HUES48 (cell line): ENCODE data around the gene MKRN2.

Experiments used
- H3K27ac ChIP-seq: one replicate; pipeline ENCODE4 v1.7.0; 2013; ENCODE audit warnings: low read depth, low read length, inconsistent platforms
- H3K27me3 ChIP-seq: 2 replicates; pipeline ENCODE4 v1.6.1; 2013; ENCODE audit warnings: mild to moderate bottlenecking, low read length; ENCODE audit not compliant: control insufficient read depth, insufficient read depth
- H3K36me3 ChIP-seq: 2 replicates; pipeline ENCODE4 v1.6.1; 2013; ENCODE audit warnings: low read length; ENCODE audit not compliant: control insufficient read depth, insufficient read depth
- H3K4me1 ChIP-seq: 2 replicates; pipeline ENCODE4 v1.6.1; 2013; ENCODE audit warnings: mild to moderate bottlenecking, low read length; ENCODE audit not compliant: control insufficient read depth, insufficient read depth
- H3K4me3 ChIP-seq: 2 replicates; pipeline ENCODE4 v1.5.1; 2013; ENCODE audit warnings: mild to moderate bottlenecking, low read depth, low read length
- H3K9ac ChIP-seq: 2 replicates; pipeline ENCODE4 v1.6.1; 2013; ENCODE audit warnings: mild to moderate bottlenecking, low read depth, low read length, moderate library complexity
- H3K9me3 ChIP-seq: 2 replicates; pipeline ENCODE4 v1.6.1; 2013; ENCODE audit warnings: low read length; ENCODE audit not compliant: control insufficient read depth, insufficient read depth

Gene MKRN2

GRCh38 chr3:12556690-12557472 lies at the start of gene MKRN2:
Gene MKRN2 (plus strand): TSS chr3:12557087. CDS start chr3:12557151, 64 bp downstream.
- Histone ChIP-seq H3K27me3 (no peaks in the 10 kb centered on the region), H3K9me3 (no peaks in the 10 kb centered on the region), H3K4me3 (peak within 1 kb of the TSS; percentile 97), H3K4me1 (peaks cover 27% of the 10 kb centered on the region), H3K36me3 (no peaks in the 10 kb centered on the region), H3K9ac (peak within 1 kb of the TSS; percentile 92), H3K27ac (peak within 1 kb of the TSS; percentile 98)

- H3K27me3 ChIP-seq: no peaks in the 10 kb centered on the region
- H3K27ac ChIP-seq: peak overlapping the region; percentile 82
- no peak overlapping the region for H3K4me3 ChIP-seq
- peaks cover 89% of the 10 kb centered on the region for H3K36me3 ChIP-seq
- H3K9ac ChIP-seq: no peak overlapping the region
- H3K4me1 ChIP-seq: no peaks in the 10 kb centered on the region
- no peaks in the 10 kb centered on the region for H3K9me3 ChIP-seq
These were observed 49.2 kb upstream of the MKRN2 start for GRCh38 chr3:12507591-12508281.

GRCh38 chr3:12508291-12508700 lies 48.6 kb upstream of the MKRN2 start:
- Histone ChIP-seq H3K9me3 (no peaks in the 10 kb centered on the region), H3K9ac (no peak overlapping the region), H3K4me1 (no peaks in the 10 kb centered on the region), H3K27me3 (no peaks in the 10 kb centered on the region), H3K36me3 (peaks cover 86% of the 10 kb centered on the region), H3K27ac (peak overlapping the region; percentile 82), H3K4me3 (no peak overlapping the region)

GRCh38 chr3:12509466-12509865 lies 47.4 kb upstream of the MKRN2 start:
- peaks cover 83% of the 10 kb centered on the region for H3K36me3 ChIP-seq
- no peaks in the 10 kb centered on the region for H3K9me3 ChIP-seq
- no peaks in the 10 kb centered on the region for H3K4me1 ChIP-seq
- H3K27me3 ChIP-seq: no peaks in the 10 kb centered on the region
- no peak overlapping the region for H3K4me3 ChIP-seq
- no peak overlapping the region for H3K27ac ChIP-seq
- no peak overlapping the region for H3K9ac ChIP-seq

GRCh38 chr3:12512534-12513118 lies 44.3 kb upstream of the MKRN2 start:
- peaks cover 65% of the 10 kb centered on the region for H3K36me3 ChIP-seq

GRCh38 chr3:12513694-12514446 lies 43.0 kb upstream of the MKRN2 start:
- Histone ChIP-seq H3K36me3 (peaks cover 62% of the 10 kb centered on the region), H3K4me1 (no peaks in the 10 kb centered on the region), H3K27ac (no peak overlapping the region), H3K27me3 (no peaks in the 10 kb centered on the region), H3K4me3 (no peak overlapping the region), H3K9me3 (no peaks in the 10 kb centered on the region), H3K9ac (no peak overlapping the region)

More at GRCh38 chr3:12512534-12513118, 44.3 kb upstream of the MKRN2 start:
- no peak overlapping the region for H3K9ac ChIP-seq
- H3K4me1 ChIP-seq: no peaks in the 10 kb centered on the region
- no peak overlapping the region for H3K4me3 ChIP-seq
- H3K27ac ChIP-seq: no peak overlapping the region
- H3K27me3 ChIP-seq: no peaks in the 10 kb centered on the region
- H3K9me3 ChIP-seq: no peaks in the 10 kb centered on the region

GRCh38 chr3:12515631-12516030 lies 41.3 kb upstream of the MKRN2 start:
- Histone ChIP-seq H3K27ac (no peak overlapping the region), H3K4me3 (no peak overlapping the region), H3K9me3 (no peaks in the 10 kb centered on the region), H3K9ac (no peak overlapping the region), H3K27me3 (no peaks in the 10 kb centered on the region), H3K36me3 (peaks cover 56% of the 10 kb centered on the region), H3K4me1 (no peaks in the 10 kb centered on the region)

GRCh38 chr3:12516873-12517272 lies 40.0 kb upstream of the MKRN2 start:
- H3K4me3 ChIP-seq: no peak overlapping the region
- no peaks in the 10 kb centered on the region for H3K27me3 ChIP-seq
- no peak overlapping the region for H3K9ac ChIP-seq
- H3K4me1 ChIP-seq: no peaks in the 10 kb centered on the region
- no peak overlapping the region for H3K27ac ChIP-seq
- peaks cover 56% of the 10 kb centered on the region for H3K36me3 ChIP-seq
- H3K9me3 ChIP-seq: no peaks in the 10 kb centered on the region

GRCh38 chr3:12518261-12519028 lies 38.4 kb upstream of the MKRN2 start:
- Histone ChIP-seq H3K4me3 (no peak overlapping the region), H3K36me3 (peaks cover 55% of the 10 kb centered on the region), H3K9ac (no peak overlapping the region), H3K4me1 (no peaks in the 10 kb centered on the region), H3K9me3 (no peaks in the 10 kb centered on the region), H3K27me3 (no peaks in the 10 kb centered on the region), H3K27ac (no peak overlapping the region)

- Histone ChIP-seq H3K27ac (no peak overlapping the region), H3K36me3 (peaks cover 54% of the 10 kb centered on the region)
These were observed 35.9 kb upstream of the MKRN2 start for GRCh38 chr3:12521010-12521409.

More at GRCh38 chr3:12521010-12521409, 35.9 kb upstream of the MKRN2 start:
- Histone ChIP-seq H3K9me3 (no peaks in the 10 kb centered on the region), H3K4me1 (no peaks in the 10 kb centered on the region), H3K27me3 (no peaks in the 10 kb centered on the region), H3K9ac (no peak overlapping the region), H3K4me3 (no peak overlapping the region)
